Heart left ventricle (tissue), 16 donors: ENCODE results near the gene PIK3R1. TPM values are rescaled to one million over a fixed set of nuclear protein-coding genes. Genes with fewer than 3 reads are reported as not detected.

Experiments used
- ATAC-seq, 4 donors: fragments of 200-7000 bp; cut with Tn5 transposase; one replicate each; pipeline ENCODE4 v1.9.1; 2020 to 2022; ENCODE audit warnings: moderate library complexity in 4 of 4, mild to moderate bottlenecking in 3 of 4, moderate number of reproducible peaks in 1 of 4
- DNase-seq, 5 donors: peaks; one replicate each; pipeline ENCODE4 v3.0.0-alpha.2; 2020
- H3K27ac ChIP-seq, 12 donors: fragments of 200-600 bp; sonication (generic) in 4 of 12; one replicate each; pipeline versions ENCODE4 v1.5.0 to v1.8.0; 2016 to 2022; ENCODE audit warnings: mild to moderate bottlenecking in 2 of 12
- H3K27me3 ChIP-seq, 9 donors: fragments of 200-600 bp; sonication (generic) in 2 of 9; one replicate each; pipeline versions ENCODE4 v1.5.1 to v1.8.0; 2016 to 2022; ENCODE audit warnings: mild to moderate bottlenecking in 3 of 9
- H3K36me3 ChIP-seq, 9 donors: fragments of 200-600 bp; sonication (generic) in 2 of 9; one replicate each; pipeline versions ENCODE4 v1.5.0 to v1.8.0; 2018 to 2022; ENCODE audit warnings: mild to moderate bottlenecking in 2 of 9
- H3K4me1 ChIP-seq, 12 donors: fragments of 200-600 bp; sonication (generic) in 4 of 12; one replicate each; pipeline versions ENCODE4 v1.5.0 to v1.8.0; 2016 to 2022; ENCODE audit warnings: mild to moderate bottlenecking in 3 of 12
- H3K4me3 ChIP-seq, 12 donors: fragments of 200-600 bp; sonication (generic) in 4 of 12; one replicate each; pipeline versions ENCODE4 v1.5.0 to v1.8.0; 2017 to 2022; ENCODE audit warnings: mild to moderate bottlenecking in 9 of 12, moderate library complexity in 4 of 12
- H3K9me3 ChIP-seq, 12 donors: fragments of 200-600 bp; sonication (generic) in 4 of 12; one replicate each; pipeline versions ENCODE4 v1.5.0 to v1.8.0; 2016 to 2022; ENCODE audit warnings: mild to moderate bottlenecking in 1 of 12
- CTCF ChIP-seq, 12 donors: fragments of 200-600 bp; sonication (generic) in 4 of 12; IDR thresholded peaks; one replicate each; pipeline versions ENCODE4 v1.5.0 to v1.8.0; 2018 to 2022; ENCODE audit warnings: antibody characterized with exemption in 12 of 12, mild to moderate bottlenecking in 5 of 12
- POLR2A ChIP-seq, 2 donors: fragments of 450-650 bp; IDR thresholded peaks; one replicate each; pipeline ENCODE4 v1.6.1; 2017; ENCODE audit warnings: antibody characterized with exemption in 2 of 2, mild to moderate bottlenecking in 2 of 2, moderate library complexity in 2 of 2
- WGBS, 4 donors: extraction: QIAGEN DNeasy Blood & Tissue Kit in 2 of 4; methylation state at CpG; one replicate each; pipeline versions ENCODE4 v1.1.5 to v1.1.7; 2013 to 2018; 5-methylcytosine and 5-hydroxymethylcytosine counted together
- intact Hi-C, 10 donors: fragments of 100-400 bp; cut with DNase I; formaldehyde crosslinking; loops; one replicate each; pipeline versions ENCODE4 v1.11.1 to v1.14.2; 2022
- polyA plus RNA-seq, 2 donors: library from polyadenylated mRNA; stranded (reverse); fragments of 200-250 nt; gene quantifications; one replicate each; pipeline ENCODE4 v1.2.3, GENCODE V29; 2013
- total RNA-seq, 9 donors: library from RNA; depleted of rRNA in 2 of 9; stranded (reverse); fragments of >200 nt in 2 of 9; fragmentation: NEBNext Ultra II Directional in 3 of 9; extraction: Animal tissue kit (Norgen Biotek cat#: 25700) in 3 of 9; gene quantifications; one replicate each; pipeline versions ENCODE4 v1.1.0 to v1.2.4, GENCODE V29; 2016 to 2023
- donor health status: ischemic (EF 13 %, LVEDD 7.1; RV severe dilation, severe dysfunction).
- donor health status: healthy with polysubstance abuse.
- donor health status: DM: no; HTN: yes; CAD: no.
- donor health status: DM: no; HTN: no; CAD: no.
- donor health status: ischemic (EF 25% LVEDD 6.9; RV normal size, moderate dysfunction).
- donor health status: ischemic (EF 25% LVEDD 5.7; RV mildly dilated, moderate dysfunction).
- donor health status: healthy.
- donor health status: DM: yes; HTN: yes; CAD: no.
- donor health status: ischemic (EF 35%, LVEDD 5.7; RV mildly dilated, moderate dysfunction).
- donor health status: nonischemic (EF 11% LVEDD 7.7; RV severe dilation, severe dysfunction).
- donor health status: DM: yes; HTN: yes; CAD: no.
- donor health status: PGD.
- donor health status: ischemic (EF 29% LVEDD 5.4; RV normal size, mild dysfunction).
- donor health status: nonischemic (EF 23%, LVEDD 6.1; RV moderate dilation, normal function).

PIK3R1 gene
- total and polyA plus RNA-seq, 11 donors: 16.3 to 221 (median 102) TPM

DNA sequence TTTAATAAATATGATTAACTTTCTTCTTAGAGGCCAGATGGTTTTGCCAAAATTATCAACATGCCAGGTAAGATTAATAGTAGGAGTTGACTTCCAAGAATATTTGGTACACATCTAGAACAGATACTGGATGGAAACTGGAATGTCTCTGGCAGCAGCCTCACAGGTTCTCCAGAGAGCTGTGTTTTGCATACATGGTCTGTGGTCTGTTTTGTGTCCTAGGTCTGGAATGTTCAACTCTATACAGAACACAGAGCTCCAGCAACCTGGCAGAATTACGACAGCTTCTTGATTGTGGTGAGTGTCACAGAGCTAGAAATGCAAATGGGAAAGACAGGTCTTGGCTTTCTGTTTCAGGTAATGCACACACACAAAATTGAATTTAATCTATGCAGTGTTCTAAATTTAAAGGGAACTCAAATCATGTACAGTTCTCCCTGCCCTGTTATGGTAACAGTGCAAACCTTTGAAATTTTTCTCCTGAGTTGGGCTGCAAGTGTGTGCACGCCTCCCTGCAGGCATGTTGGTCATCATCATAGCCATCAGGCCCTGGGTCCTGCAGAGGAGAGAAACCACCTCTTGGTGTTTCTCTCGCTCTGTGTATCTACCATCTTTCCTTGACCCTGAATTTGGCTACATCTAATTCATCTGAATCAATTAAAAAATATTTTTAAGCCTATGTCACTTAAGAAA, 58.3 kb downstream of the PIK3R1 start:
- peaks cover 0 to 57% (median 50%) of the 10 kb centered on the region in 9 donors for H3K36me3 ChIP-seq
- H3K4me3 ChIP-seq: no peak overlapping the region
- DNase-seq: peak in 1 of 5 donors; percentile 33
- H3K27ac ChIP-seq: peak overlapping the region in 11 of 12 donors; percentile 56 to 86 (median 65)
- peaks cover 0 to 82% (median 55%) of the 10 kb centered on the region in 12 donors for H3K4me1 ChIP-seq
- H3K9me3 ChIP-seq: no peaks in the 10 kb centered on the region
- TF ChIP-seq CTCF (IDR thresholded peaks at IDR 0.05) (no peak), POLR2A (IDR thresholded peaks at IDR 0.05) (no peak)
- no peaks in the 10 kb centered on the region for H3K27me3 ChIP-seq
- ATAC-seq: peak; percentile 82 to 88 (median 85)
- whole genome bisulfite sequencing, 4 donors: 51 to 77% (median 72%) methylated on average over 3 of the region's 3 CpGs
- intact Hi-C loops: loop anchor here in 4 of 10 donors (5.0 kb wide), 2 partner anchors 467 to 1027 kb away; no protein-coding TSS in a partner anchor

GRCh38 chr5:68274847-68275651, 59.5 kb downstream of the PIK3R1 start:
- TF ChIP-seq CTCF (IDR thresholded peaks at IDR 0.05): no peak
- no peak for TF ChIP-seq POLR2A (IDR thresholded peaks at IDR 0.05)
- Histone ChIP-seq H3K4me3 (no peak overlapping the region), H3K36me3 (peaks cover 0 to 69% (median 62%) of the 10 kb centered on the region in 9 donors), H3K4me1 (peaks cover 0 to 71% (median 44%) of the 10 kb centered on the region in 12 donors), H3K27me3 (no peaks in the 10 kb centered on the region), H3K9me3 (no peaks in the 10 kb centered on the region), H3K27ac (peak overlapping the region in 10 of 12 donors; percentile 7 to 86 (median 66))
- 68 to 74% (median 72%) methylated on average over 9 of the region's 9 CpGs for WGBS, 4 donors
- DNase-seq (no peak), ATAC-seq (no peak)
- intact Hi-C loops: loop anchor here in 5 of 10 donors (5.0 kb wide), 2 partner anchors 468 to 1028 kb away; no protein-coding TSS in a partner anchor

GRCh38 chr5:68276740-68277139, 61.2 kb downstream of the PIK3R1 start:
- DNase-seq (no peak), ATAC-seq (no peak)
- peak overlapping the region in 6 of 12 donors; percentile 3 to 47 (median 28) for H3K27ac ChIP-seq
- intact Hi-C loops: loop anchor here in 1 of 10 donors (5.0 kb wide), 1 partner anchor 1029 kb away; no protein-coding TSS in a partner anchor
- H3K4me3 ChIP-seq: no peak overlapping the region
- no peaks in the 10 kb centered on the region for H3K9me3 ChIP-seq
- H3K36me3 ChIP-seq: peaks cover 0 to 86% (median 79%) of the 10 kb centered on the region in 9 donors
- peaks cover 0 to 55% (median 27%) of the 10 kb centered on the region in 12 donors for H3K4me1 ChIP-seq
- WGBS, 4 donors: 64 to 74% (median 67%) methylated on average over 5 of the region's 5 CpGs
- TF ChIP-seq CTCF (IDR thresholded peaks at IDR 0.05): no peak
- TF ChIP-seq POLR2A (IDR thresholded peaks at IDR 0.05): no peak
- H3K27me3 ChIP-seq: no peaks in the 10 kb centered on the region

DNA sequence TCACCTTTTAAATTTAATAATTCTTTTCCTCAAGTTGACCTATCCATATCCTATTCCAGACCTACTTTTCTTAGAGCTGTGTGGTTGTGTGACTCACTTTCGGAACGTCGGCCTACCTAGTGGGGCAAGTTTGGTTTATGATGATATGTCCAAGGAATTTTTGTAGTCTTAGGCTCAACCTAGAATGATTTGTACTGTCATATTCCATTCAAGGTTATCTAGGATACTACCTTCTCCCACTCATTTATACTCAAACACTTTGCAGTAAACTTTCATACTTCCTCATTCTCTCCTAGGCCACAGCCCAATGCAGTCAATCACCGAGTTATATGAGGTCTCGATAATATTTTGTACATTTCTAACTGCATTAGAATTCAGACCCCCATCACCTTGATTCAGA, 61.9 kb downstream of the PIK3R1 start:
- TF ChIP-seq CTCF (IDR thresholded peaks at IDR 0.05) (no peak), POLR2A (IDR thresholded peaks at IDR 0.05) (no peak)
- peak overlapping the region in 9 of 12 donors; percentile 3 to 51 (median 21) for H3K27ac ChIP-seq
- intact Hi-C loops: loop anchor here in 1 of 10 donors (5.0 kb wide), 1 partner anchor 1030 kb away; no protein-coding TSS in a partner anchor
- ATAC-seq (no peak), DNase-seq (no peak)
- H3K36me3 ChIP-seq: peaks cover 0 to 93% (median 86%) of the 10 kb centered on the region in 9 donors
- no peaks in the 10 kb centered on the region for H3K9me3 ChIP-seq
- H3K27me3 ChIP-seq: no peaks in the 10 kb centered on the region
- H3K4me3 ChIP-seq: no peak overlapping the region
- H3K4me1 ChIP-seq: peaks cover 0 to 56% (median 21%) of the 10 kb centered on the region in 12 donors
- WGBS, 4 donors: 76 to 84% (median 81%) methylated on average over 5 of the region's 5 CpGs
